SHP77 (cell line): ENCODE results near the gene RTL3.
"Not testable (repeated sequence)": the region's sequence is repeated elsewhere in the genome, so short reads cannot be mapped to it uniquely, and the experiment has no call there.

Source experiments
- DNase-seq, 2 experiments: peaks; one replicate each; lab custom pipeline; 2025; lab: John Stamatoyannopoulos, UW

The RTL3 gene

GRCh38 chrX:78658845-78659744 lies at the start of gene RTL3:
Gene RTL3 (minus strand): TSS chrX:78659328. CDS start chrX:78658420, 908 bp downstream.
- DNase-seq, result no peak

DNA sequence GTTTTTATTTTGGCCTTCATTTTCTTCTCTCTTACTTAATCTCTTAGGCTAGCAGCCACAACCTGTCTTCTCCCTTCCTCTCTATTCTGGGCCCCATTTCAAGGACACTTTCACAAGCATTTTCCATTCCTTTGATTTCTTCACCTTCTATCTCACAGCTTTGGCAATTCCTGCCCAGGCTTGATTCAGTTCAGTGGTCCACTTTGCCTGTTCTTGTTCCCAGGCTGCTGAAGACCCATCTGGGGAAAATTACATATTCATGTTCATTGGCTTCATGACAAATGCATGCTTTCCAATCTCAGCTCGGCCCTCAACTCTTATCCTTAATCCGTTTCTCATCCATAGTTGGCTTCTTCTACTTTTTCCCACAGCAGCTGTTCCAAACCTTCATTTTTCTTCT lies 49.7 kb upstream of the RTL3 start:
- DNase-seq, result no peak

- peak in 1 of 2 experiments; percentile 0 for DNase-seq
Measured at GRCh38 chrX:78708262-78708661, 49.1 kb upstream of the RTL3 start.

DNA sequence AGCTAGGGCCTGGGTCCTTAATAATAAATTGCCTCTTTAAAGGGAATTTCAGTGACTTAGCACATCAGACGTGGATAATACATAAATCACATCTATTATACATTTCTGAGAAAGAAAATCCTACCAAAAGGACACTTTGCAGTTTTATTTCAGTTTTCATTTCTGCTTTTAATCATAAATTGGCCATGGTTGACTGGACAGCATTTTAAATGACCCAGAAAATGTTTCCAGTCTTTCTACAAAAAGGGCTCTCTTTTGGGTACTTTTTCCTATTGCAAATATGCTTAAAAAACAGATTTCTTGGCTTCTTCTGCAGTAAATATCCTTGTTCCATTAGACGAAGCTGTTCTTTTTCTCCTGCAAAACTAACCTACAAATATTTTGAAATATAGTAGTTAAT lies 46.9 kb upstream of the RTL3 start:
- DNase-seq, result no peak

DNA sequence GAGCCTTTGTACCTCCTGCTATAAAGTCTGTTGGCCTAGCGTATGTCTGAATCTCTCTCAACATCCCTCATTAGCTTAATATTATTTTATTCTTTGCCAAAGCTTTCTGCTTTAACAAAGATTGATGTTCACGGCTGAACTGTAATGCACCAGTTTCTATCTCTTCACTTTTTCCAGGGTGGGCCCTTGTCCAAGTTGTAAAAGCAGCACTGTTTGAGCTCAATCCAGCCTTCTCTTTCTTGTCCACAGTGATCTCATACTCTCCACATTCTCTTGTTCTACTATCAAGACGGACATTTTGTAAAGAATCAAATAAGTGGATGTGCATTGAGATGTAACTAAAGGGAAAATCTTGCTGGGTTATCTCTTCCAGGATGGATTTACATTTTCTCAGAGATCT lies 34.4 kb upstream of the RTL3 start:
- DNase-seq, result no peak

- DNase-seq, result no peak
Measured at GRCh38 chrX:78693012-78693411, 33.9 kb upstream of the RTL3 start.

DNA sequence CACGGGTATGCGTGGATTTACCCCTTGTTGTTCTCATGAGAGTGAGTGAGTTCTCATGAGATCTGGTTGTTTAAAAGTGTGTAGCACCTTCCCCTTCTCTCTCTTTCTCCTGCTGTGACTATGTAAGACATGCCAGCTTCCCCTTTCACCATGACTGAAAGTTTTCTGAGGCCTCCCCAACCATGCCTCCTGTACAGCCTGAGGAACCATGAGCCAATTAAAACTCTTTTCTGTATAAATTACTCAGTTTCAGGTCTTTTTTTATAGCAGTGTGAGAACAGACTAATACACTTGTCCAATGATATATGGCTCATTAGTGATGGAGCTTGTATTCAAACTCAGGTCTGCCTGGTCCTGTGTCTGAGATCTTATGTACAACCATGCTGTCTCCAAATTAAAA lies 28.5 kb upstream of the RTL3 start:
- DNase-seq, result no peak

DNA sequence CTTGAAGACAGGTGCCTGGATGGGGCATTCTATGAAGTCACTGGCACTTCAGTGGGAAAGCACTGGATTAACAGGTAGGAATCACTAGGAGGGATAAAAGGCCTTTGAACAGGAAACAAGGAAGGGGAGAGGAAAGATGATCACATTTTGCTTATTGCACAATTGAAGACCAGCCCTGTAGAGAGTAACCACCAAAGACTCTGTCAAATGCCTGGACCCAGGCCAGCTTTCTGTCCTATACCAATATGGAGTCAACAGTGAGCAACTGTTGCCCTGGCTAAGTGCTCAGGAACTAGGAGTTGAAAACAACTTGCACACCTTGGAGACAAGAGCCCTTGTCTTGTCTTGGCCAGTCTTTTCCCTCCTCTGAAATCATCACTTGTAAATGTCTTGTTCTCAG lies 14.1 kb upstream of the RTL3 start:
- no peak for DNase-seq

- DNase-seq, result no peak
Measured at GRCh38 chrX:78665342-78665741, 6.2 kb upstream of the RTL3 start.

DNA sequence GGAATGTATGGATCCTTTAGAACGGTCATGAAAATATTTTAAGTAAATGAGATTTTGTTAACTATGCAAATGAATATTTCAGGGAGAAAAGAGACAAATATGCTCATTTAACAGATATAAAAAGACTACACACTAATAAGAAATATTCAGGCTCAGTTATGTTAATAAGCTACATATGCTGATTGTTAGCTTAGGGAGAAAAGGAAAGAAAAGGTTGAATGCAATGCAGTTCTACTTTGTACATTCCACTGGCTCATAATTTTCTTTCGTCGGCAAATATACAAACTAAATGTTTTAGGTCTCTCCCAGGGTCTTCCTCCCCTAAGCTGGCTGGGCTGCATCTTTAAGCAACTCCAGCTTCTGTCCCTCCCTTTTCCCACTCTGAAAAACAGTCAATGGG lies 2.7 kb upstream of the RTL3 start:
- DNase-seq, result no peak

DNA sequence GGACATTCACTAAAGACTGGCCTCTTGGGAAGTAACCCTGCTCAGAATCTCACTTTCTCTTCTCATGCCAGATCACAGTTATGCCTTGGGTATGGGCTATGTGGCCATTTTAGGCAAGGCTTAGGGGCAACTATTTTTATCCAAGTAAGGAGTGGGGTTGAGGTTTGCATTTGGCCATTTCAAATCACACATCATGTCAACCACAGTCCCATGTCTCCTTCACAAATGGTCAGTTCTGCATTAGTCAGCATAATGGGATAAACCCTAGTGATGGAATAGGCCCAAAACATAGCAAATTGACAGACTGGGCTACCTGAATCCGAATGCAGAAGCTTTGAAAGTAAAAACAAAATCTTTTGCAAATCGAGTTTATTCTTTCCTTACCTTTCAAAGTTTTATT lies 827 bp upstream of the RTL3 start:
- DNase-seq, result no peak

- no peak for DNase-seq
Measured at GRCh38 chrX:78658414-78658813, 714 bp downstream of the RTL3 start.

DNA sequence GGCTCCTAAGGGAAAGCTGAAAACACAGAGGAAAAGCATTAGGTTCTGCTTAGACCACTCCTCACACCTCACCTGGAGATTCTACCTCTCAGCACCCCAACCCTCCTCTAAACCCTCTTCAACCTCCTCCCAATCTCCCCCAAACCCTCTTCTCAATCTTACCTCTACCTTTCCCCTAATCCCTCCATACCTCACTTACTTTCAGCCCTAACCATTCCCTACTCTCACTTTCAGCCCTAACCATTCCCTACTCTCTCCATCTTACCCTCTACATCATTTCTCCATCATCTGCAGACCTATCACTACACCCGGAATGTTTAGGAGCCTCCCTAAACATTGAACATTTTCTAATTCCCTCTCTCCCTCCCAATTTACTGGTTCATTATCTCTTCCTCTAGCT lies 3.5 kb downstream of the RTL3 start:
- DNase-seq, result no peak

DNA sequence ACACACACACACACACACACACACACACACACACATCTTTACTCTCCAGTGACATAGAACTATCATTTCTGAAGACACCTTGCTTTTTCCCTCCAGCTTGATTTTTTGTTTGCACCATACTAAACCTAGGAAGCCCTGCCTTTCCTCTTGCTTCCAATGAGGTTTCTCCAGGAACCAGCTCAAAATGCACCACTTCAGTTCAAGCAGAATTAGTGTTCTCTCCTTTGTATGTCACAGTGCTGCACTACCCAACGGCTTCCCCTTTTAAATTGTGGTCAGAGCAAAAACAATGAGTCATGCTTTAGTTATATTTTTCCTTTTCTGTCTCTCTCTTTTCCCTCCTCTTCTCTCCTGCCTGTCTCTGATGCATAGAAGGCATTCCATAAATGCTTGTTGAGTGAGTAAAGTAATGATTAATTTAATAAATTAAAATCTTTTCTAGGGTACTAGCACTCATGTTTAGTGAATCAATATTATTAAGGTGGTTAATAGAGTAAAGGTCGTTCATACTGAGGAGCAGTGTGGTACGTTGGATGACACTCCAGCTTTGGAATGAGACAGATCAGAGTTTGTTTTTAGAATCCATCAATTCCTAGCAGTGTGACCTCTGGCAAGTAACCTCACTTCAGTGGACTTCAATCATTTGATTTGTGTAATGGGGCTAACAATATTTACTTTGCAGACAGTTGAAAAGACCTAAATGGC lies 5.9 kb downstream of the RTL3 start:
- DNase-seq, result no peak

DNA sequence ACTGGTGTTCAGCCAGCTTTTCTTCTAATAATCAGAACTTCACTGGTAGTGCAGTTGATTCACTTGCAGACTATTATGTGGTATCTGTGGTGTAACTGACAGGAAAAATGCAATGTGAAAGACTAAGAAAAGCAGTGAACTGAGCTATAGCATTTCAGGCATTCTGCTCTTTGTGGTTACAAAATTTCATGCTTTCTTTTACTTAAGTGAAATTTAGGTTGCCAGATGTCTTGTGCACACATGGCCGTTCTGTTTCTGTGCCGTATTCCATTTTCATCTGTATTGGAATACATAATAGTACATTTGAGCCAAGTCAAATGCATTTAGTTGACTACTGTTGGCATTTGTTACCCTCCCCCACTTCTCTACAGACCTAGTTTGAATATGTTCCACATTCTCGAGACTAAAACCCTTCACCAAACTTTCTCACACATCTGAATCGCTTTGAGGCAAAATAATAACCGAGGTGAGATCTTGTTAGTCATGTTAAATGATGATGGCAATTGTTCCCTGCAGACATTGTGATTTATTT lies 8.2 kb downstream of the RTL3 start:
- DNase-seq, result no peak

- DNase-seq, result no peak
Measured at GRCh38 chrX:78643874-78644273, 15.3 kb downstream of the RTL3 start.

GRCh38 chrX:78643096-78643495 lies 16.0 kb downstream of the RTL3 start:
- no peak for DNase-seq

DNA sequence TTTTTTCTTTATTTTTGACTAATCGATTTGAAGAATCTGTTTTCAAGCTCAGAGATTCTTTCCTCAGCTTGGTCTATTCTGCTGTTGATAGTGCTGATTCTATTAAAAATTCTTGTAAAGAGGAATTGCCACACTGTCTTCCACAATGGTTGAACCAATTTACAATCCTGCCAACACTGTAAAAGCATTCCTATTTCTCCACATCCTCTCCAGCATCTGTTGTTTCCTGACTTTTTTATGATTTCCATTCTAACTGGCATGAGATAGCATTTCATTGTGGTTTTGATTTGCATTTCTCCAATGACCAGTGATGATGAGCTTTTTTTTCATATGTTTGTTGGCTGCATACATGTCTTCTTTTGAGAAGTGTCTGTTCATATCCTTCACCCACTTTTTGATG lies 23.0 kb downstream of the RTL3 start:
- not testable (repeated sequence) for DNase-seq

DNA sequence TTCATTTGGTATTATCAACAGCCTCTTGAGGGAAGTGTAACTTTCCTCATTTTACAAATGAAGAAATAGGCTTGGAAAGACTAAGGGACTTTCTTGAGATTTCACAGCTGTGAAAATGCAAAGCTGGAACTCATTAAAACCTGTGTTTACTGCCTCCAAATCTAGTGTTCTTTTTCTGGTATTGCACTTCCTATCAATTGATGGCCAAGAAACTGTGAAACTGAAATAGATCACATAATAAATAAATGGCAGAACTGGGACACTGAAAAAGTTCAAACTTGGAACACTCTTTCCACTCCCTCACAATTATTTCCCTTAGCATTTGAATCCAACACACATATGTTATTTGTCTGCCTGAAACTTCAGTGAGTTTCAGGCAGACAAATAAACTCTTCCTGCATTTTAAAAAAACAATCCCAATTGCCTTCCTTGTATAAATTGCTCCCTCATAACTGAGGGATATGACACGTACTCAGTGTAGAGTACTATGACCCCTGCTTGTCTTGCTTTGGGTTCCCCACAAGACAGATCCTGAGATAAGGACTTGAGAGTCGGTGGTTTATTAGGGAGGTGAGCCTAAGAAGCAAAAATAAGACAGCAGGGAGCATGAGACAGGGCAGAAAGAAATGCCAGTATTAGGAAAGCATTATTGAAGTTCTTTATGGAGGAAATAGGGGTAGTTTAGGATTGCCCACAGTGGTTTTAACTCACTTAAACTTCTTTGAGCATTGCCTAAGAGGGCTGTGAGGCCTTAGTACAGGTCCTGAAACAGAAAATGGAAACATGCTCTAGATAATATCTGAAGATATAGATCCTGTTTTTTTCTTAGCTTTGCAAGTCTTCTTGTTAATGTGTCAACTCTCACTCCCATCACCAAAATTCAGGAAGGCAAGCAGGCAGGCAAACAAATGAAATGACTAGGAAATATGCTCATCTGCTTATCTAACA lies 33.9 kb downstream of the RTL3 start:
- no peak for DNase-seq

DNA sequence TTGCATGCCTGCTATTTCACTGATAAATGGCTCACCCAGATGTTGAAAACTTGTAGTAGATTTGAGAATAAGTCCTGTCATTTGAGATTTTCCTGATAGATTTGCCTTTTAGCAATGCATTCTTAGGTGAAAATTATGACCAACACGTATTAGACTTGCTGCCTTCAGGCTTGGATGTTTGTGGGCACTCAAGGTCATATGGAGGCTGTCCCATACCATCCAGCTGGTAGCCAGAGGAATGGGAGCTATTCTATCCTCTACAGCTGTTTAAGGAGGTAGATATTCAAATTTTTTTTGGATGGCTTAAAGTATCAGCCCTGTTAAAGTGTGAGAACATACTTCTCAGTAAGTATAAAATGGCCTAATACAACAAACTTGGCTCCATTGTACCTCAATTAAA lies 34.7 kb downstream of the RTL3 start:
- DNase-seq, result no peak

DNA sequence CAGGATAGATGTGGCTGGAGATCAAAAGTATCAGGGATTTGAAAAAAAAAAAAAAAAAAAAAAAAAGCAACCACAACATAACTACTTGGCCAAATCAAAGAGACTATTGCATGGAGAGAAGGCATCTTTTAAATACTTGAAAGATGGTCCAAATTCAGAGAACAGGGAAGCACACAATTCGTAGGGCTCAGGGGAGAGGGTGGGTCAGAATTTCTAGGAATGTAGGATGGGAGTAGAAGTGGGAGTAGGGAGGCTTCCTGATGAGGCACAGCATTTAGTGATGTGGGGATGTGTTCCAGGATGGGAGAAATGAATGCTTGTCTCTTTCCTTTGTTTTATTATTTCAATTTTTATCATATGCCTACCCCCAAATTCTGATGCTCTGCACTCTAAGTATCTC lies 36.3 kb downstream of the RTL3 start:
- DNase-seq, result no peak

DNA sequence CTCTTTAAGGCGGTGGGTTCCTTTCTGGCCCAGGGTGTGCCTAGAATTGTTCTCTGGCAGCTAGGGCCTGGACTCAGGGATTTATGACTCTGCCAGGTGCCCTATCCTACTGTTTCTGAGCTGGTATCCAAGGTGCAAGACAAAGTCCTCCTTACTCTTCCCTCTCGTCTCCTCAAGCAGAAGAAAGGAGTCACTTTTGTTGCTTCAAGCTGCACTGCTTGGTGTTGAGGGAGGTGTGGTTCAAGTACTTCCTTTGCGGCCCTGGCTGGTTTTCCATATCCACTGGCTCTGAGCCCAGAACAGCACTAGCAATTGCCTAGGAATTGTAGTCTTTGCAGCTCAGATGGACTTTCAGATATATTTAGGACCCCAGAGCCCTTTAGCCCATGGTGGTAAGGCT lies 39.3 kb downstream of the RTL3 start:
- DNase-seq, result no peak
